PC-9 (cell line): ENCODE results near the gene RRN3. TPM values are rescaled to one million over a fixed set of nuclear protein-coding genes. Genes with fewer than 3 reads are reported as not detected.
"Not testable (repeated sequence)": the region's sequence is repeated elsewhere in the genome, so short reads cannot be mapped to it uniquely, and the experiment has no call there.

Experiments
- Bru-seq: library from RNA; stranded (reverse); fragments of 400-500 nt; gene quantifications from one replicate; lab custom pipeline; 2021; lab: Mats Ljungman, UMichigan
- BruChase-seq, 2 experiments: library from RNA; stranded (reverse); fragments of 400-500 nt; gene quantifications; one replicate each; lab custom pipeline; 2021; lab: Mats Ljungman, UMichigan
- BruUV-seq: library from RNA; stranded (reverse); fragments of 400-500 nt; replicated peaks from 2 replicates; lab custom pipeline; 2021; lab: Mats Ljungman, UMichigan
- CTCF ChIA-PET: fragments of 300-600 bp; sonication (Branson Sonifier 250); formaldehyde crosslinking; loops from one replicate; lab custom pipeline; 2022; ENCODE audit warnings: antibody characterized with exemption; lab: Charles Lee
- POLR2A ChIA-PET: fragments of 300-600 bp; sonication (Branson Sonifier 250); formaldehyde crosslinking; loops from one replicate; lab custom pipeline; 2022; ENCODE audit warnings: antibody characterized with exemption; ENCODE audit not compliant: unreplicated experiment; lab: Charles Lee
- DNase-seq, 2 experiments: peaks; one replicate each; pipeline versions ENCODE4 v3.0.0 to v3.0.0-alpha.2; 2015 to 2022; ENCODE audit warnings: mixed read lengths in 1 of 2
- H2AFZ ChIP-seq: fragments of 200-600 bp; sonication (generic); 2 replicates; pipeline ENCODE4 v1.8.1; 2017; ENCODE audit warnings: antibody characterized with exemption
- H3F3A ChIP-seq: fragments of 200-600 bp; sonication (generic); 2 replicates; pipeline ENCODE4 v1.8.1; 2017; ENCODE audit warnings: antibody characterized with exemption, mild to moderate bottlenecking, low read depth; ENCODE audit not compliant: insufficient read depth
- H3K27ac ChIP-seq: fragments of 200-600 bp; sonication (generic); 2 replicates; pipeline ENCODE4 v1.6.1; 2016; ENCODE audit warnings: mixed run types
- H3K27me3 ChIP-seq: fragments of 200-600 bp; sonication (generic); 2 replicates; pipeline ENCODE4 v1.6.1; 2016; ENCODE audit warnings: low read depth, mixed run types; ENCODE audit not compliant: insufficient read depth
- H3K36me3 ChIP-seq: fragments of 200-600 bp; sonication (generic); 2 replicates; pipeline ENCODE4 v1.6.1; 2016; ENCODE audit warnings: low read depth, mixed run types
- H3K4me1 ChIP-seq: fragments of 200-600 bp; sonication (generic); replicated peaks from 2 replicates; pipeline ENCODE4 v1.6.1; 2016; ENCODE audit warnings: mixed run types; ENCODE audit not compliant: insufficient read depth
- H3K4me2 ChIP-seq: fragments of 200-600 bp; sonication (generic); 2 replicates; pipeline ENCODE4 v1.6.1; 2017; ENCODE audit warnings: mixed run types
- H3K4me3 ChIP-seq: fragments of 200-600 bp; sonication (generic); 2 replicates; pipeline ENCODE4 v1.6.1; 2016; ENCODE audit warnings: mixed run types
- H3K79me2 ChIP-seq: fragments of 200-600 bp; sonication (generic); 2 replicates; pipeline ENCODE4 v1.6.1; 2017; ENCODE audit warnings: low read depth, mixed run types
- H3K9me2 ChIP-seq: fragments of 200-600 bp; sonication (generic); 2 replicates; pipeline ENCODE4 v1.8.1; 2017; ENCODE audit warnings: mild to moderate bottlenecking; ENCODE audit not compliant: insufficient read depth
- H3K9me3 ChIP-seq: fragments of 200-600 bp; sonication (generic); 2 replicates; pipeline ENCODE4 v1.8.1; 2016; ENCODE audit warnings: low read depth; ENCODE audit not compliant: insufficient read depth
- H4K20me1 ChIP-seq: fragments of 200-600 bp; sonication (generic); 2 replicates; pipeline ENCODE4 v1.8.1; 2017; ENCODE audit not compliant: insufficient read depth
- intact Hi-C: fragments of 100-400 bp; cut with micrococcal nuclease; formaldehyde crosslinking; loops from one replicate; pipeline ENCODE4 v1.10.0; 2022; ENCODE audit not compliant: unreplicated experiment
- long read RNA-seq: library from polyadenylated mRNA; stranded (forward); transcript quantifications from one replicate; pipeline ENCODE4 v2.0.0, GENCODE V29; 2022
- total RNA-seq: library from RNA; stranded (reverse); gene quantifications from 2 replicates; pipeline ENCODE4 v1.2.3, GENCODE V29; 2021

RRN3 gene
- total RNA-seq, result 25.9 and 29.0 TPM in 2 replicates
- Bru-seq, nascent RNA, result percentile 88 among the genes with signal in this experiment
- BruChase-seq, experiment 1, labeled RNA remaining after a 2-hour chase, result percentile 84 among the genes with signal in this experiment
- BruChase-seq, experiment 2, labeled RNA remaining after a 6-hour chase, result percentile 92 among the genes with signal in this experiment
- long read RNA-seq, transcript RRN3-201 (18 exons, 3,762 nt), result major isoform, 39 of 58 reads
- long read RNA-seq, transcript RRN3-203 (17 exons, 2,198 nt), result minor isoform, 9 of 58 reads
- long read RNA-seq, partial matches to known transcripts, result 4 of 58 reads
- long read RNA-seq, other reads (novel, unspliced or antisense), result 6 of 58 reads

GRCh38 chr16:15093955-15094827 lies at the start of gene RRN3:
Gene RRN3, minus strand, starts transcription at chr16:15094272. Its CDS starts 39 bp downstream, at chr16:15094233.
- peak within 1 kb of the TSS; percentile 58 for H3K27ac ChIP-seq
- H3K9me2 ChIP-seq, H4K20me1 ChIP-seq, H3F3A ChIP-seq, H3K27me3 ChIP-seq, intact Hi-C loops, H3K36me3 ChIP-seq, H3K9me3 ChIP-seq, H3K4me1 ChIP-seq: not testable (repeated sequence)
- ChIA-PET POLR2A (interaction anchor here (0.5 to 0.7 kb wide), 4 partner anchors 111 to 496 kb away, joined by 3 to 22 read pairs (median 4); no protein-coding TSS in a partner anchor), CTCF (interaction anchor here (0.6 to 0.7 kb wide), 2 partner anchors 416 to 1174 kb away, joined by 4 to 5 read pairs; partner anchors contain the start of gene ERCC4)
- H3K4me3 ChIP-seq, result peak within 1 kb of the TSS; percentile 59
- TSS peak; percentile 86 for BruUV-seq
- peak within 1 kb of the TSS; percentile 83 for H3K4me2 ChIP-seq
- peaks cover 21% of the 10 kb centered on the region for H3K79me2 ChIP-seq
- peak; percentile 79 to 93 for DNase-seq
- peak within 1 kb of the TSS; percentile 80 for H2AFZ ChIP-seq

GRCh38 chr16:15143601-15144091 lies 49.6 kb upstream of the RRN3 start:
- H3K9me3 ChIP-seq, H3K36me3 ChIP-seq, POLR2A ChIA-PET, H4K20me1 ChIP-seq, H2AFZ ChIP-seq, intact Hi-C loops, H3K4me1 ChIP-seq, DNase-seq, H3K4me2 ChIP-seq, H3K4me3 ChIP-seq, BruUV-seq, CTCF ChIA-PET, H3K27me3 ChIP-seq, H3F3A ChIP-seq, H3K79me2 ChIP-seq, H3K9me2 ChIP-seq, H3K27ac ChIP-seq: not testable (repeated sequence)

- H3K4me3 ChIP-seq, H3K4me2 ChIP-seq, BruUV-seq, H3K9me3 ChIP-seq, intact Hi-C loops, H3K9me2 ChIP-seq, H3K27me3 ChIP-seq, CTCF ChIA-PET, POLR2A ChIA-PET, H3K79me2 ChIP-seq, H3F3A ChIP-seq, H3K4me1 ChIP-seq, H3K36me3 ChIP-seq, DNase-seq, H3K27ac ChIP-seq, H4K20me1 ChIP-seq, H2AFZ ChIP-seq: not testable (repeated sequence)
These were observed 49.0 kb upstream of the RRN3 start for GRCh38 chr16:15142891-15143600.

GRCh38 chr16:15142107-15142890 lies 48.2 kb upstream of the RRN3 start:
- intact Hi-C loops, BruUV-seq, H3K9me2 ChIP-seq, H3K27ac ChIP-seq, H3K36me3 ChIP-seq, H3K27me3 ChIP-seq, H3K79me2 ChIP-seq, H4K20me1 ChIP-seq, H2AFZ ChIP-seq, H3K9me3 ChIP-seq, H3F3A ChIP-seq, DNase-seq, H3K4me3 ChIP-seq, CTCF ChIA-PET, H3K4me1 ChIP-seq, H3K4me2 ChIP-seq, POLR2A ChIA-PET: not testable (repeated sequence)
